Liver (tissue), 9 donors: ENCODE results near the gene PSMG1. TPM values are rescaled to one million over a fixed set of nuclear protein-coding genes. Genes with fewer than 3 reads are reported as not detected.

ENCODE experiments used
- DNase-seq: peaks from one replicate; pipeline ENCODE4 v3.0.0-alpha.2; 2017; ENCODE audit warnings: low spot score
- H3K27ac ChIP-seq, 2 donors: one replicate each; pipeline ENCODE4 v1.7.0; 2013; ENCODE audit warnings: inconsistent platforms in 2 of 2, low read length in 2 of 2, control low read depth in 1 of 2, low read depth in 1 of 2, mild to moderate bottlenecking in 1 of 2
- H3K27me3 ChIP-seq, 4 donors: one replicate each; pipeline versions ENCODE4 v1.6.1 to v1.7.0; 2013; ENCODE audit warnings: low read length in 3 of 4, inconsistent platforms in 1 of 4, mild to moderate bottlenecking in 1 of 4, moderate library complexity in 1 of 4; ENCODE audit not compliant: control insufficient read depth in 4 of 4, insufficient read depth in 4 of 4
- H3K36me3 ChIP-seq, 4 donors: one replicate each; pipeline versions ENCODE4 v1.6.1 to v1.7.0; 2013; ENCODE audit warnings: low read length in 3 of 4, mild to moderate bottlenecking in 3 of 4, low read depth in 1 of 4, moderate library complexity in 1 of 4; ENCODE audit not compliant: control insufficient read depth in 4 of 4, insufficient read depth in 3 of 4
- H3K4me1 ChIP-seq, 4 donors: one replicate each; pipeline versions ENCODE4 v1.6.1 to v1.7.0; 2013; ENCODE audit warnings: low read length in 3 of 4, mild to moderate bottlenecking in 3 of 4, moderate library complexity in 1 of 4; ENCODE audit not compliant: control insufficient read depth in 4 of 4, insufficient read depth in 4 of 4
- H3K4me3 ChIP-seq, 3 donors: one replicate each; pipeline versions ENCODE4 v1.6.1 to v1.7.0; 2013; ENCODE audit warnings: low read length in 3 of 3, control low read depth in 1 of 3, low read depth in 1 of 3, mild to moderate bottlenecking in 1 of 3
- H3K9ac ChIP-seq, 2 donors: one replicate each; pipeline ENCODE4 v1.7.0; 2013; ENCODE audit warnings: low read length in 2 of 2, mild to moderate bottlenecking in 2 of 2, moderate library complexity in 2 of 2, control low read depth in 1 of 2, low read depth in 1 of 2
- H3K9me3 ChIP-seq, 4 donors: one replicate each; pipeline versions ENCODE4 v1.6.1 to v1.7.0; 2013; ENCODE audit warnings: low read length in 3 of 4; ENCODE audit not compliant: control insufficient read depth in 4 of 4
- EGR1 ChIP-seq, 2 donors: IDR thresholded peaks; 2 replicates each; pipeline ENCODE4 v1.6.1; 2016 to 2018; ENCODE audit warnings: antibody characterized with exemption in 2 of 2, low read depth in 2 of 2
- FOXA1 ChIP-seq: IDR thresholded peaks from 2 replicates; pipeline ENCODE4 v1.6.1; 2016; ENCODE audit warnings: antibody characterized with exemption
- FOXA2 ChIP-seq: IDR thresholded peaks from 2 replicates; pipeline ENCODE4 v1.6.1; 2016; ENCODE audit warnings: antibody characterized with exemption
- GABPA ChIP-seq, 2 donors: IDR thresholded peaks in 1 of 2; conservative IDR thresholded peaks in 1 of 2; 2 replicates each; pipeline ENCODE4 v1.6.1; 2016; ENCODE audit warnings: antibody characterized with exemption in 2 of 2, mild to moderate bottlenecking in 1 of 2, moderate library complexity in 1 of 2
- HNF4A ChIP-seq, 2 donors: conservative IDR thresholded peaks; 2 replicates each; pipeline ENCODE4 v1.6.1; 2016; ENCODE audit warnings: antibody characterized with exemption in 2 of 2, mild to moderate bottlenecking in 2 of 2
- HNF4G ChIP-seq: IDR thresholded peaks from 2 replicates; pipeline ENCODE4 v1.6.1; 2016; ENCODE audit warnings: antibody characterized with exemption
- JUND ChIP-seq, 2 donors: IDR thresholded peaks; 2 replicates each; pipeline ENCODE4 v1.6.1; 2016; ENCODE audit warnings: antibody characterized with exemption in 2 of 2
- MAX ChIP-seq: IDR thresholded peaks from 2 replicates; pipeline ENCODE4 v1.6.1; 2016; ENCODE audit warnings: antibody characterized with exemption
- NR2F2 ChIP-seq: IDR thresholded peaks from 2 replicates; pipeline ENCODE4 v1.6.1; 2016; ENCODE audit warnings: antibody characterized with exemption
- RAD21 ChIP-seq, 2 donors: IDR thresholded peaks; 2 replicates each; pipeline ENCODE4 v1.6.1; 2016; ENCODE audit warnings: antibody characterized with exemption in 2 of 2, mild to moderate bottlenecking in 2 of 2
- REST ChIP-seq: IDR thresholded peaks from 2 replicates; pipeline ENCODE4 v1.6.1; 2016; ENCODE audit warnings: antibody characterized with exemption, mild to moderate bottlenecking
- RXRA ChIP-seq, 2 donors: IDR thresholded peaks; 2 replicates each; pipeline ENCODE4 v1.6.1; 2017 to 2018; ENCODE audit warnings: antibody characterized with exemption in 2 of 2, mild to moderate bottlenecking in 1 of 2
- SP1 ChIP-seq: IDR thresholded peaks from 2 replicates; pipeline ENCODE4 v1.6.1; 2018; ENCODE audit warnings: antibody characterized with exemption, mild to moderate bottlenecking
- TAF1 ChIP-seq: conservative IDR thresholded peaks from 2 replicates; pipeline ENCODE4 v1.6.1; 2016; ENCODE audit warnings: antibody characterized with exemption, mild to moderate bottlenecking
- YY1 ChIP-seq: IDR thresholded peaks from 2 replicates; pipeline ENCODE4 v1.6.1; 2016; ENCODE audit warnings: antibody characterized with exemption, mild to moderate bottlenecking
- ZBTB33 ChIP-seq: IDR thresholded peaks from 2 replicates; pipeline ENCODE4 v1.6.1; 2016; ENCODE audit warnings: antibody characterized with exemption
- WGBS: extraction: QIAGEN DNeasy Blood & Tissue Kit; methylation state at CpG from one replicate; pipeline ENCODE4 v1.1.7; 2013; 5-methylcytosine and 5-hydroxymethylcytosine counted together
- polyA plus RNA-seq, 2 donors: library from polyadenylated mRNA; stranded (reverse) in 1 of 2; unstranded in 1 of 2; fragments of 200-250 nt in 1 of 2; fragments of >200 nt in 1 of 2; fragmentation: Nextera tagmentation in 1 of 2; extraction: Ambion mirVana in 1 of 2; gene quantifications; one replicate each; pipeline versions ENCODE4 v1.2.1 to v1.2.3, GENCODE V29; 2013 to 2015
- total RNA-seq, 2 donors: library from RNA; depleted of rRNA; stranded (reverse); fragments of >200 nt; gene quantifications; one replicate each; pipeline ENCODE4 v1.2.3, GENCODE V29; 2014
- TF ChIP-seq, protein P1 (sequence below): IDR thresholded peaks from 2 replicates; pipeline ENCODE4 v1.6.1; 2016; ENCODE audit warnings: antibody characterized with exemption
- TF ChIP-seq, protein P2 (sequence below): fragments of 150-350 bp; IDR thresholded peaks from 2 replicates; pipeline ENCODE4 v1.5.1; 2017; ENCODE audit warnings: improper control_type of control experiment, low read depth, low read length; ENCODE audit not compliant: missing input control
- donor health status: healthy.
- donor health status: healthy.
- donor health status: healthy.
- donor health status: healthy.
- donor health status: healthy.

The PSMG1 gene
- total and polyA plus RNA-seq, 4 donors: 23.9 to 32.3 (median 30.7) TPM

GRCh38 chr21:39175154-39175553 lies 8.1 kb downstream of the PSMG1 start:
- no peak for DNase-seq

DNA sequence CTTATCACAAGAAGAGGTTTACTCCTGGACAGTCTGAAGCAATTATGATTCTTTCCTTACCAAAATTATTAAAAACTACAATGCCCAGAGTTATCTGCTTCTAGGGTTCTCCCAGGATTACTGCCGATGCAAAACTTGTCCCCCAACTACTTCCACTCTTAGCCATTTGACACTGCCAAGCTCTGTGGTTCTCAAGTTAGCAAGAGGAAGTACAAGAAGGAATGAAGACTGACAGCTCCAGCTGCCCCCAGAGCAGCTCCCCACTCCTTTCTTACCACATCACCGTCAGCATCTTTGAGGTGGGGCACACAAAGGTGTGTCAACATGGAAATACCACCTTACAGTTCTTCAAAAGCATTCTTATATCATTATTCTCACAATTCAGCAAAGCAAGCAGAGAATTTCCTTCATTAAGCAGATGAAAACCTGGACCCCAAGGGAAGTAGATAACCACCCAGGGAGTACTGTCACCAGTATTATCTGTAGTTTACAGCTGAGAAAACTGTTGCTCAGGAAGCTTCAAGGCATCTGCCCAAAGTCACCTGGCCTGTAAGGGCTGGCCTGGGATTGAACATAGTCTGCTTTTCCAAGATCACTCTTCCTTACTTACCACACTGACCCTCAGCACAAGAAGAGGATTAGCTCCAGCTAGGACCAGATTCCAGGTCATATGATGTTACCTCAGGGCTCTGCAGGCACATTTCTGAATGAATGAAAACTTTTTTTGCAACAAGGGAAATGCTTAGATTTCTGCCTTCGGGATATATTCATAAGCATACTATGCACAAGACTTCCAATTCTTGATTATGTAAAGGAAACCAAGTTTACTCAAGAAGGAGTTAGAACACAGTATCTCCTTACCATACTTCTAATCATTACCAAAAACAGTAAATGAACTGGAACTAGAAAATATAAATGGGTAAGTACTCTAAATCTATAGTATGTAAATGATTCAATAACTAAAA lies 9.3 kb downstream of the PSMG1 start:
- Histone ChIP-seq H3K9me3 (no peaks in the 10 kb centered on the region), H3K27ac (no peak overlapping the region), H3K4me1 (peaks cover 0 to 3% (median 0%) of the 10 kb centered on the region in 4 donors), H3K36me3 (peaks cover 7 to 16% (median 11%) of the 10 kb centered on the region in 4 donors), H3K9ac (no peak overlapping the region), H3K4me3 (no peak overlapping the region), H3K27me3 (no peaks in the 10 kb centered on the region)
- DNase-seq: no peak
- no peak for TF ChIP-seq FOXA1
- TF ChIP-seq GABPA (IDR thresholded peaks at IDR 0.05 in 1 of 2, conservative IDR thresholded peaks at IDR 0.05 in 1 of 2): no peak
- TF ChIP-seq RAD21 (IDR thresholded peaks at IDR 0.05): no peak
- TF ChIP-seq SP1: no peak
- TF ChIP-seq, protein P1, sequence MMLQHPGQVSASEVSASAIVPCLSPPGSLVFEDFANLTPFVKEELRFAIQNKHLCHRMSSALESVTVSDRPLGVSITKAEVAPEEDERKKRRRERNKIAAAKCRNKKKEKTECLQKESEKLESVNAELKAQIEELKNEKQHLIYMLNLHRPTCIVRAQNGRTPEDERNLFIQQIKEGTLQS: no peak
- TF ChIP-seq MAX: no peak
- no peak for TF ChIP-seq YY1
- no peak for TF ChIP-seq EGR1 (IDR thresholded peaks at IDR 0.05; ENCODE audit: low read depth in 2 of 2)
- no peak for TF ChIP-seq NR2F2
- no peak for TF ChIP-seq REST
- TF ChIP-seq HNF4A (conservative IDR thresholded peaks at IDR 0.05): no peak
- no peak for TF ChIP-seq TAF1
- no peak for TF ChIP-seq RXRA (IDR thresholded peaks at IDR 0.05)
- TF ChIP-seq ZBTB33: no peak
- no peak for TF ChIP-seq FOXA2
- TF ChIP-seq, protein P2, sequence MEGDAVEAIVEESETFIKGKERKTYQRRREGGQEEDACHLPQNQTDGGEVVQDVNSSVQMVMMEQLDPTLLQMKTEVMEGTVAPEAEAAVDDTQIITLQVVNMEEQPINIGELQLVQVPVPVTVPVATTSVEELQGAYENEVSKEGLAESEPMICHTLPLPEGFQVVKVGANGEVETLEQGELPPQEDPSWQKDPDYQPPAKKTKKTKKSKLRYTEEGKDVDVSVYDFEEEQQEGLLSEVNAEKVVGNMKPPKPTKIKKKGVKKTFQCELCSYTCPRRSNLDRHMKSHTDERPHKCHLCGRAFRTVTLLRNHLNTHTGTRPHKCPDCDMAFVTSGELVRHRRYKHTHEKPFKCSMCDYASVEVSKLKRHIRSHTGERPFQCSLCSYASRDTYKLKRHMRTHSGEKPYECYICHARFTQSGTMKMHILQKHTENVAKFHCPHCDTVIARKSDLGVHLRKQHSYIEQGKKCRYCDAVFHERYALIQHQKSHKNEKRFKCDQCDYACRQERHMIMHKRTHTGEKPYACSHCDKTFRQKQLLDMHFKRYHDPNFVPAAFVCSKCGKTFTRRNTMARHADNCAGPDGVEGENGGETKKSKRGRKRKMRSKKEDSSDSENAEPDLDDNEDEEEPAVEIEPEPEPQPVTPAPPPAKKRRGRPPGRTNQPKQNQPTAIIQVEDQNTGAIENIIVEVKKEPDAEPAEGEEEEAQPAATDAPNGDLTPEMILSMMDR: no peak
- no peak for TF ChIP-seq JUND (IDR thresholded peaks at IDR 0.05)
- TF ChIP-seq HNF4G: no peak
- 85% methylated on average over 3 of the region's 3 CpGs for WGBS

More at GRCh38 chr21:39175154-39175553, 8.1 kb downstream of the PSMG1 start:
- Histone ChIP-seq H3K9me3 (no peaks in the 10 kb centered on the region), H3K4me3 (no peak overlapping the region), H3K4me1 (no peaks in the 10 kb centered on the region), H3K27ac (no peak overlapping the region), H3K9ac (no peak overlapping the region), H3K27me3 (no peaks in the 10 kb centered on the region), H3K36me3 (peaks cover 7 to 16% (median 11%) of the 10 kb centered on the region in 4 donors)
- TF ChIP-seq, protein P2: peak; percentile 42
- TF ChIP-seq RAD21 (IDR thresholded peaks at IDR 0.05) (peak; percentile 59 to 64), SP1 (no peak)
- TF ChIP-seq, protein P1: no peak
- WGBS: 80% methylated on average over 4 of the region's 4 CpGs
